SK-N-SH (cell line): ENCODE measurements around the gene PRR20G. TPM values are rescaled to one million over a fixed set of nuclear protein-coding genes. Genes with fewer than 3 reads are reported as not detected.

Source experiments
- CTCF ChIA-PET: fragments of 300-600, 350-600 bp; formaldehyde crosslinking; extraction: SDS; loops from one replicate; lab custom pipeline; 2021; lab: Yijun Ruan, JAX
- POLR2A ChIA-PET: fragments of 350-600 bp; sonication (Branson Sonifier 250); formaldehyde crosslinking; extraction: SDS; loops from one replicate; lab custom pipeline; 2020; ENCODE audit warnings: antibody characterized with exemption, inconsistent platforms; lab: Yijun Ruan, JAX
- DNase-seq: peaks from one replicate; pipeline ENCODE4 v3.0.0; 2012
- H2AFZ ChIP-seq: fragments of 200-600 bp; sonication (generic); 2 replicates; pipeline ENCODE4 v1.8.1; 2016; ENCODE audit warnings: antibody characterized with exemption, mild to moderate bottlenecking, low read depth
- H3F3A ChIP-seq: fragments of 200-600 bp; sonication (generic); replicated peaks from 2 replicates; pipeline ENCODE3; 2016; ENCODE audit warnings: antibody characterized with exemption, mild to moderate bottlenecking; ENCODE audit not compliant: insufficient read depth
- H3K27ac ChIP-seq, 2 experiments: fragments of 200-500 bp in 1 of 2; fragments of 200-600 bp in 1 of 2; sonication (Bioruptor generic) in 1 of 2; sonication (generic), shearing (Covaris generic) in 1 of 2; 2 replicates each; pipeline versions ENCODE4 v1.5.1 to v1.6.1; 2014 to 2016; ENCODE audit warnings: low read depth in 2 of 2, inconsistent platforms in 1 of 2, low read length in 1 of 2, mild to moderate bottlenecking in 1 of 2, mixed read lengths in 1 of 2
- H3K27me3 ChIP-seq: fragments of 200-600 bp; sonication (generic), shearing (Covaris generic); 2 replicates; pipeline ENCODE4 v1.6.1; 2016; ENCODE audit warnings: mixed run types; ENCODE audit not compliant: insufficient read depth
- H3K36me3 ChIP-seq, 2 experiments: fragments of 200-500 bp in 1 of 2; fragments of 200-600 bp in 1 of 2; sonication (Bioruptor generic) in 1 of 2; sonication (generic) in 1 of 2; replicated peaks in 1 of 2; 2 replicates each; pipeline versions ENCODE3 to v1.5.1; 2014 to 2016; ENCODE audit warnings: low read length in 1 of 2, mild to moderate bottlenecking in 1 of 2; ENCODE audit not compliant: insufficient read depth in 2 of 2, control insufficient read depth in 1 of 2
- H3K4me1 ChIP-seq, 2 experiments: fragments of 200-500 bp in 1 of 2; fragments of 200-600 bp in 1 of 2; sonication (Bioruptor generic) in 1 of 2; sonication (generic), shearing (Covaris generic) in 1 of 2; 2 replicates each; pipeline versions ENCODE4 v1.5.1 to v1.6.1; 2014 to 2016; ENCODE audit warnings: low read depth in 1 of 2, low read length in 1 of 2, mixed run types in 1 of 2; ENCODE audit not compliant: insufficient read depth in 2 of 2, control insufficient read depth in 1 of 2
- H3K4me2 ChIP-seq: fragments of 200-600 bp; sonication (generic), shearing (Covaris generic); 2 replicates; pipeline ENCODE4 v1.6.1; 2017; ENCODE audit warnings: mixed run types
- H3K4me3 ChIP-seq, 2 experiments: fragments of 200-500 bp in 1 of 2; fragments of 200-600 bp in 1 of 2; sonication (Bioruptor generic) in 1 of 2; sonication (generic), shearing (Covaris generic) in 1 of 2; 2 replicates each; pipeline versions ENCODE4 v1.5.1 to v1.8.1; 2014 to 2016; ENCODE audit warnings: low read depth in 2 of 2, inconsistent platforms in 1 of 2, low read length in 1 of 2, mild to moderate bottlenecking in 1 of 2, mixed read lengths in 1 of 2, moderate library complexity in 1 of 2
- H3K79me2 ChIP-seq: fragments of 200-600 bp; sonication (generic); 2 replicates; pipeline ENCODE4 v1.8.1; 2017; ENCODE audit warnings: mild to moderate bottlenecking; ENCODE audit not compliant: insufficient read depth
- H3K9ac ChIP-seq: fragments of 200-600 bp; sonication (generic); 2 replicates; pipeline ENCODE4 v1.6.1; 2017; ENCODE audit warnings: mixed run types
- H3K9me2 ChIP-seq: fragments of 200-600 bp; sonication (generic); 2 replicates; pipeline ENCODE4 v1.6.1; 2017; ENCODE audit warnings: mixed run types
- H3K9me3 ChIP-seq: fragments of 200-600 bp; sonication (generic); 2 replicates; pipeline ENCODE4 v1.6.1; 2017; ENCODE audit warnings: mixed run types, mild to moderate bottlenecking, moderate library complexity
- H4K20me1 ChIP-seq: fragments of 200-600 bp; sonication (generic); 2 replicates; pipeline ENCODE4 v1.6.1; 2017; ENCODE audit warnings: mild to moderate bottlenecking, mixed run types; ENCODE audit not compliant: insufficient read depth
- CHD2 ChIP-seq: fragments of 150-350 bp; IDR thresholded peaks from 2 replicates; pipeline ENCODE4 v1.6.1; 2018; ENCODE audit warnings: low read length; ENCODE audit not compliant: partially characterized antibody
- CTCF ChIP-seq: fragments of 200-600 bp; sonication (generic); IDR thresholded peaks from 2 replicates; pipeline ENCODE4 v1.6.1; 2017; ENCODE audit warnings: antibody characterized with exemption, mild to moderate bottlenecking, moderate library complexity
- ELF1 ChIP-seq: IDR thresholded peaks from 2 replicates; pipeline ENCODE4 v1.4.0; 2012
- EP300 ChIP-seq, 2 experiments: IDR thresholded peaks; 2 replicates each; pipeline versions ENCODE4 v1.4.0 to v1.6.1; 2012; ENCODE audit warnings: borderline replicate concordance in 1 of 2, low read depth in 1 of 2, low read length in 1 of 2
- EZH2phosphoT487 ChIP-seq: fragments of 200-600 bp; sonication (generic); IDR thresholded peaks from 2 replicates; pipeline ENCODE4 v1.6.1; 2017; ENCODE audit warnings: low read depth, mixed run types, mild to moderate bottlenecking, antibody characterized with exemption, moderate library complexity, borderline replicate concordance
- FOSL2 ChIP-seq: IDR thresholded peaks from 2 replicates; pipeline ENCODE4 v1.4.0; 2012; ENCODE audit warnings: low read depth, mild to moderate bottlenecking, moderate library complexity, borderline replicate concordance
- FOXM1 ChIP-seq: IDR thresholded peaks from 2 replicates; pipeline ENCODE4 v1.4.0; 2012; ENCODE audit warnings: low read depth, mild to moderate bottlenecking
- IRF3 ChIP-seq: fragments of 150-350 bp; IDR thresholded peaks from 2 replicates; pipeline ENCODE4 v1.6.1; 2016; ENCODE audit warnings: mild to moderate bottlenecking, low read depth, low read length
- JUND ChIP-seq: IDR thresholded peaks from 2 replicates; pipeline ENCODE4 v1.4.0; 2012
- MAX ChIP-seq: IDR thresholded peaks from 2 replicates; pipeline ENCODE4 v1.4.0; 2012; ENCODE audit warnings: low read depth
- NRF1 ChIP-seq: IDR thresholded peaks from 2 replicates; pipeline ENCODE4 v1.6.1; 2012; ENCODE audit warnings: low read depth, mild to moderate bottlenecking, low read length
- PBX3 ChIP-seq: IDR thresholded peaks from 2 replicates; pipeline ENCODE4; 2012
- POLR2AphosphoS5 ChIP-seq: IDR thresholded peaks from 2 replicates; pipeline ENCODE4 v1.6.1; 2012; ENCODE audit warnings: low read depth, low read length
- RCOR1 ChIP-seq: fragments of 150-350 bp; IDR thresholded peaks from 2 replicates; pipeline ENCODE4 v1.6.1; 2017; ENCODE audit warnings: antibody characterized with exemption, low read length
- SIN3A ChIP-seq: IDR thresholded peaks from 2 replicates; pipeline ENCODE4 v1.6.1; 2012; ENCODE audit warnings: low read depth, mild to moderate bottlenecking, low read length, moderate library complexity, borderline replicate concordance
- TAF1 ChIP-seq: IDR thresholded peaks from 2 replicates; pipeline ENCODE4 v1.6.1; 2012; ENCODE audit warnings: low read depth, mild to moderate bottlenecking, low read length, moderate library complexity, borderline replicate concordance
- TCF12 ChIP-seq: IDR thresholded peaks from 2 replicates; pipeline ENCODE4 v1.4.0; 2012
- USF1 ChIP-seq: IDR thresholded peaks from 2 replicates; pipeline ENCODE4 v1.4.0; 2012; ENCODE audit warnings: low read depth, borderline replicate concordance
- YY1 ChIP-seq: IDR thresholded peaks from 2 replicates; pipeline ENCODE4 v1.4.0; 2012; ENCODE audit warnings: low read depth, mild to moderate bottlenecking
- ZBTB33 ChIP-seq: IDR thresholded peaks from 2 replicates; pipeline ENCODE4 v1.4.0; 2012; ENCODE audit warnings: low read depth, borderline replicate concordance
- WGBS: methylation state at CpG from one replicate; pipeline ENCODE4 v1.1.6; 2017; ENCODE audit warnings: low lambda C conversion rate; 5-methylcytosine and 5-hydroxymethylcytosine counted together
- polyA plus RNA-seq, 3 experiments: library from polyadenylated mRNA; depleted of rRNA; stranded (reverse); fragments of >200 nt; gene quantifications; 2 replicates each; pipeline ENCODE4 v1.2.3, GENCODE V29; 2012

PRR20G gene
- polyA plus RNA-seq, 1 of the 3 experiments (the other 2 are of a cell fraction), result not detected

- TF ChIP-seq EZH2phosphoT487, result no peak
- TF ChIP-seq TCF12, result no peak
- no peak for TF ChIP-seq EP300 (IDR thresholded peaks at IDR 0.05; ENCODE audit: borderline replicate concordance in 1 of 2, low read depth in 1 of 2, low read length in 1 of 2)
- TF ChIP-seq ELF1, result no peak
- TF ChIP-seq CTCF, result no peak
- TF ChIP-seq FOXM1, result no peak
- TF ChIP-seq RCOR1, result no peak
- TF ChIP-seq IRF3, result no peak
- TF ChIP-seq ZBTB33, result no peak
- TF ChIP-seq SIN3A, result no peak
- TF ChIP-seq YY1, result no peak
- TF ChIP-seq, all 33 proteins: peak for 0
These were observed 33.7 kb downstream of the PRR20G start for GRCh38 chr3:127254033-127254644.

GRCh38 chr3:127253491-127253890 is 34.4 kb downstream of the PRR20G start:
- 70% methylated on average over 7 of the region's 7 CpGs for WGBS
- Histone ChIP-seq H3K4me1 (peaks cover 0 to 6% of the 10 kb centered on the region in 2 experiments; a peak in 1 of 4 replicates), H3K9me2 (no peaks in the 10 kb centered on the region), H3K9me3 (peaks cover 5% of the 10 kb centered on the region), H3K79me2 (no peaks in the 10 kb centered on the region), H3K4me3 (no peak overlapping the region), H3K27me3 (no peaks in the 10 kb centered on the region), H2AFZ (no peak overlapping the region), H3F3A (no peaks in the 10 kb centered on the region), H3K9ac (no peak overlapping the region), H4K20me1 (no peaks in the 10 kb centered on the region), H3K27ac (no peak overlapping the region), H3K36me3 (no peaks in the 10 kb centered on the region), H3K4me2 (no peak overlapping the region)
- CTCF ChIA-PET, result interaction anchor here (1.1 kb wide), 1 partner anchor 46 kb away, joined by 3 read pairs; no protein-coding TSS in a partner anchor
- no peak for DNase-seq
- POLR2A ChIA-PET, result no interaction called here
- TF ChIP-seq CHD2 (no peak), TCF12 (no peak), TAF1 (no peak), USF1 (no peak), EZH2phosphoT487 (no peak), MAX (no peak), YY1 (no peak), EP300 (IDR thresholded peaks at IDR 0.05; ENCODE audit: borderline replicate concordance in 1 of 2, low read depth in 1 of 2, low read length in 1 of 2) (no peak), FOSL2 (no peak), SIN3A (no peak), POLR2AphosphoS5 (no peak), JUND (no peak), NRF1 (no peak), PBX3 (no peak)

More at GRCh38 chr3:127254033-127254644, 33.7 kb downstream of the PRR20G start:
- H3K9me2 ChIP-seq, result no peaks in the 10 kb centered on the region
- H3K9ac ChIP-seq, result no peak overlapping the region
- peaks cover 5% of the 10 kb centered on the region for H3K9me3 ChIP-seq
- ChIA-PET CTCF (interaction anchor here (0.9 to 1.8 kb wide), 10 partner anchors 11 to 294 kb away, joined by 3 to 9 read pairs (median 3); no protein-coding TSS in a partner anchor), POLR2A (no interaction called here)
- H3K4me2 ChIP-seq, result no peak overlapping the region
- no peaks in the 10 kb centered on the region for H3K36me3 ChIP-seq
- no peak overlapping the region for H3K4me3 ChIP-seq
- no peaks in the 10 kb centered on the region for H3K27me3 ChIP-seq
- H4K20me1 ChIP-seq, result no peaks in the 10 kb centered on the region
- no peaks in the 10 kb centered on the region for H3F3A ChIP-seq
- 59% methylated on average over 10 of the region's 10 CpGs for WGBS
- H3K4me1 ChIP-seq, result peaks cover 0 to 6% of the 10 kb centered on the region in 2 experiments; a peak in 1 of 4 replicates
- H3K79me2 ChIP-seq, result no peaks in the 10 kb centered on the region
- DNase-seq, result no peak
- no peak overlapping the region for H3K27ac ChIP-seq
- no peak overlapping the region for H2AFZ ChIP-seq
